HK-2 (cell line): ENCODE data around the gene ZNF664.
"Not testable (repeated sequence)": the region's sequence is repeated elsewhere in the genome, so short reads cannot be mapped to it uniquely, and the experiment has no call there.

Experiments used
- DNase-seq: peaks from one replicate; pipeline ENCODE4 v3.0.0-alpha.2; 2018; ENCODE audit not compliant: unreplicated experiment

The ZNF664 gene

GRCh38 chr12:123941624-123942237 lies 31.3 kb upstream of the ZNF664 start:
- no peak for DNase-seq

- no peak for DNase-seq
These were observed 30.8 kb upstream of the ZNF664 start for GRCh38 chr12:123942238-123942653.

- no peak for DNase-seq
These were observed 29.9 kb upstream of the ZNF664 start for GRCh38 chr12:123942911-123943648.

GRCh38 chr12:123943816-123944215 lies 29.2 kb upstream of the ZNF664 start:
- no peak for DNase-seq

GRCh38 chr12:123944696-123945095 lies 28.3 kb upstream of the ZNF664 start:
- no peak for DNase-seq

GRCh38 chr12:123945287-123946151 lies 27.5 kb upstream of the ZNF664 start:
- no peak for DNase-seq

GRCh38 chr12:123946152-123946515 lies 26.9 kb upstream of the ZNF664 start:
- DNase-seq = no peak

- DNase-seq = not testable (repeated sequence)
These were observed 26.2 kb upstream of the ZNF664 start for GRCh38 chr12:123946516-123947505.

GRCh38 chr12:123947531-123947930 lies 25.5 kb upstream of the ZNF664 start:
- DNase-seq = not testable (repeated sequence)

GRCh38 chr12:123948401-123948795 lies 24.6 kb upstream of the ZNF664 start:
- DNase-seq = no peak

GRCh38 chr12:123948796-123949769 lies 23.9 kb upstream of the ZNF664 start:
- DNase-seq = no peak

- no peak for DNase-seq
These were observed 23.2 kb upstream of the ZNF664 start for GRCh38 chr12:123949770-123950165.

GRCh38 chr12:123950476-123951349 lies 22.3 kb upstream of the ZNF664 start:
- DNase-seq = no peak

- no peak for DNase-seq
These were observed 21.5 kb upstream of the ZNF664 start for GRCh38 chr12:123951467-123951866.

- DNase-seq = no peak
These were observed 21.0 kb upstream of the ZNF664 start for GRCh38 chr12:123952037-123952436.

- DNase-seq = no peak
These were observed 18.2 kb upstream of the ZNF664 start for GRCh38 chr12:123954647-123955350.

GRCh38 chr12:123956249-123956648 lies 16.8 kb upstream of the ZNF664 start:
- no peak for DNase-seq

GRCh38 chr12:123957196-123957595 lies 15.8 kb upstream of the ZNF664 start:
- DNase-seq = no peak

GRCh38 chr12:123958462-123958861 lies 14.6 kb upstream of the ZNF664 start:
- no peak for DNase-seq
